Measurements from ENCODE around the gene BTBD9. TPM values are rescaled to one million over a fixed set of nuclear protein-coding genes. Genes with fewer than 3 reads are reported as not detected.

Gene BTBD9
- total RNA-seq, 2 experiments from 2014 or later = 19.1 to 19.8 TPM

DNA sequence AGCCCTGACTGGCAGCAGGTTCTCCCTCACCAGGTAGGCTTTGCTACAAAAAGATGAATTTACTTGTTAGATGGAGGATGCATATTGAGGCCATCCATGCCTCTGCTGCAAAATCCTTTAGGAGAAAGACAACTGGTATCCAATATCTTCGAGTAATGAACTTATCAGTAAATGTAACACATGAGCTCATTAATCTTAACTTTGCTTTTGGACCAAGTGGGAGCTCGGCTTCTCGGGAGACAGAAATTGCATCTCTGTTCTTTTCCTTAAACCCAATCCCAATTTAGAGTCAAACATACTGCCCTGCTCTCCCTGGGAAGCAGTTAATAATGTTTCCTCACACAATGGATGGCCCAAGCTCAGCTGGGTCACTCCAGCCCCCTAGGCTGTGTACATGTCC lies 489.7 kb downstream of the BTBD9 start:
- ATAC-seq (ENCODE audit: low read depth) (no peak), DNase-seq (no peak)
- no peaks in the 10 kb centered on the region for H3K27me3 Mint-ChIP-seq
- POLR2A ChIA-PET = no interaction called here
- H3K36me3 Mint-ChIP-seq = peaks cover 3% of the 10 kb centered on the region
- H3K27ac Mint-ChIP-seq = no peak overlapping the region
- H3K4me1 Mint-ChIP-seq = peaks cover 9% of the 10 kb centered on the region
- no peak overlapping the region for H3K4me3 Mint-ChIP-seq
- no peaks in the 10 kb centered on the region for H3K9me3 Mint-ChIP-seq

DNA sequence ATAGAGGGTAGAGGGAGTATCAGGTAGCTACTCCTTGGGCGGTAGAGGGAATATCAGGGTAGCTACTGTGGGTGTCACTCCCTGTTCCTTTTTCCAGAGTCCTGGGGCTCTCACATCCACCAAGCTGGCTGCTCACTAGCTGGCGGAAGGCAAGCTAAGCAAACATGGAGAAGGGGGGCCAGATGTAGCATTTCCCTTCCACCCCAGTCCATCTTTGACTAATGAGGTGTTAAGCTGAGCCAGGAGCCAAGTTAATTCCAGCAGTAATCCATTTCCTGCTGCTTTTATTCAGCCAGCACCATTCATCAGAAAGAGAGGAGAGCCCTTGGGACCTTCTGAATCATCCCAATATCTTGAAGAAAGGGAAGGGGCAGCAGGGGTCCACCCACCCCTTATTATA lies 490.2 kb downstream of the BTBD9 start:
- Mint-ChIP-seq H3K4me1 (peaks cover 9% of the 10 kb centered on the region), H3K27ac (no peak overlapping the region), H3K27me3 (no peaks in the 10 kb centered on the region), H3K4me3 (no peak overlapping the region), H3K36me3 (peaks cover 3% of the 10 kb centered on the region), H3K9me3 (no peaks in the 10 kb centered on the region)
- ATAC-seq (ENCODE audit: low read depth) = no peak
- no peak for DNase-seq
- POLR2A ChIA-PET = no interaction called here

DNA sequence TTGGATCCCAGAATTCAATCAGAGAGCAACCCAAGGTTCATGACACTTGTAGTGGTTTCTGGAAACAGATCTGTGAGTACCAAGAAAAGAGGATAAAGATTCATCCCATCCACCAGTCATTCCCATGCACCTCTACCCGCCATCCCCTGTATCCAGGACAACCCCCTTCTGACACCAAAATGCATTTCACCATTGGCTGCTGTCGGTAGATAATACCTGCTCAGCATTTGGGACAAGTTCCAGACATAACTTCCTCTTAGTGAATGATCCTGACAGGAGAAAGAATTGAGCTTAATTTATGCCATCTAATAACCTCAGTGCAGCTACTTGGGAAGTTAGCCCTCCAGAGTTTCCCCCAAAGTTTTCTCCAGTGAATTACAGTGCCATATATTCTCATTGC lies 491.1 kb downstream of the BTBD9 start:
- no peak for DNase-seq

DNA sequence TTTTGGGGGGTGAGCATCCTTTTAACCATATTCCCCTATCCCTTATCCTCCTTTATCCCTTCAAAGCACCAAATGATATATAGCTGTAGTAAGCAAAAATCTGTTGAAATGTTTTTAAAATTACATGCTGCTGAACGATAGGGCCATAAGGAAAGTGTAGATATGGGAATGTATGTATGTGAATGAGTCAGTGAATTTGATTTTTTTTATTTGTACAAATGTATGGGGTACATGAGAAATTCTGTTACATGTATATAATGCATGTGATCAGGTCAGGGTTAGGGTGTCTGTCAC lies 493.0 kb downstream of the BTBD9 start:
- H3K27me3 Mint-ChIP-seq = no peaks in the 10 kb centered on the region
- H3K36me3 Mint-ChIP-seq = peaks cover 3% of the 10 kb centered on the region
- DNase-seq (no peak), ATAC-seq (ENCODE audit: low read depth) (no peak)
- no peaks in the 10 kb centered on the region for H3K9me3 Mint-ChIP-seq
- POLR2A ChIA-PET = no interaction called here
- no peak overlapping the region for H3K4me3 Mint-ChIP-seq
- H3K27ac Mint-ChIP-seq = no peak overlapping the region
- H3K4me1 Mint-ChIP-seq = peaks cover 9% of the 10 kb centered on the region

More for the DNA sequence above, 491.1 kb downstream of the BTBD9 start:
- no peaks in the 10 kb centered on the region for H3K27me3 Mint-ChIP-seq
- peaks cover 9% of the 10 kb centered on the region for H3K4me1 Mint-ChIP-seq
- peaks cover 3% of the 10 kb centered on the region for H3K36me3 Mint-ChIP-seq
- no peak overlapping the region for H3K27ac Mint-ChIP-seq
- H3K4me3 Mint-ChIP-seq = no peak overlapping the region
- POLR2A ChIA-PET = no interaction called here
- no peaks in the 10 kb centered on the region for H3K9me3 Mint-ChIP-seq
- no peak for ATAC-seq (ENCODE audit: low read depth)

DNA sequence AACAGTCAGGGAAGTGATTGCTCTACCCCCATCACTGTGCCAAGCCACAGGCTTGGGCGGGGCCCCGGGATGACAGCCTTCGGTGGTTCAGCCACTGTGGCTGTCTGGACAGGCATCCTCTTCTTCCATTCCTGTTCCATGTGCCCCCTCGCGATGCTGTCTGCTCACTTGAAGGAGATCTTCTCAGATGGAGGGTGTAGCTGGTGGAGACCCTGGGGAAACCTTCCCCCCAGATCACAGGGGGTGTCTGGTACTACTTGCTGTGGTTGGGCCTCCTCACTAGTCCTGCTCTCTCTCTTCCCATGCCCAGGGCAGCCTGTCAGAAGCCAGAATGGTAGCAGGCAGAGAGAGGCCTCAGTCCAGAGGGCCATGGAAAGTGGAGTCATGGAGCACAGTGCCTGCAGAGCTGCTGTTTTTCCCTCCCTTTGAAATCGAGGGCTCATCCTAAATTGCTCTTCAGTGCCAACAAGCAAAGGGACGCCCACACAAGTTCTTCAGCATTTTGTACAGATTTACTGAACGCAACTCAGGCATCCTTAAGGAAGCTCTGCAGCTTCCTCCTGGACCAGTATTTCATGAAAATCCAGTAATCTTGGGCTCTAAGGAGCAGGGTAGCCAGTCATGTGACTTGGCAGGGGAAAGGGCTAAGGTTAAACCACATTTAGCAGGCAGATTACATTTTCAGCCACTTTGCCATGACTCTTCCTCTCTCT lies 493.6 kb downstream of the BTBD9 start:
- POLR2A ChIA-PET = no interaction called here
- Mint-ChIP-seq H3K4me1 (peaks cover 9% of the 10 kb centered on the region), H3K9me3 (no peaks in the 10 kb centered on the region), H3K27me3 (no peaks in the 10 kb centered on the region), H3K27ac (no peak overlapping the region), H3K36me3 (peaks cover 3% of the 10 kb centered on the region), H3K4me3 (no peak overlapping the region)
- no peak for DNase-seq
- ATAC-seq (ENCODE audit: low read depth) = no peak

DNA sequence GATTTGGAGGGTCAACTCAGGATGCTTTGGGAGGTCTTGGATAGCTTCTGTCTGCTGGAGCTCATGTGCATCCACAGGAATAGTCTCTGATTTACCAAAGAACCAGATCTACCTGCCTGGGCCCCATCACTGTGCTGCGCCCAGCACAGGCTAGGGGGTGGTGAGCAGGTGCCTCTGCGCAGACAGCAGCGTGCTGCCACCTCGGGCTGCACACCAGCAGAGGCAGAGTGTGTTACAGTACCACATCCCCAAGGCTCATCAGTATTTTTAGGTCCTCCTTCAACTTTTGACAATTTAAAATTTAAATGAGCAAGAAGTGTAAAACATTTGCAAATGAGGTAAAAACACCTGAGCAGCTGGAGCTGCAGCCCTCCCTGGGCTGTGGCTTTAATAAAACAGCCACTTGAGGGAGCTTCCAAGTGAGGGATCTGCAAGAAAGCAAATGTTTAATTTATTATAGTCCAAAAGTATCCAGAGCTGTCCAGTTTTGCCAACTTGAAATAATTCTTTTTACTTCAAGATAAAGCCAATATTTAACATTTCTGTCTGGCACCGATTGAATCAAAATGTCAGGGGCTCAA lies 495.3 kb downstream of the BTBD9 start:
- ATAC-seq (ENCODE audit: low read depth) (no peak), DNase-seq (no peak)
- POLR2A ChIA-PET = no interaction called here
- Mint-ChIP-seq H3K36me3 (peaks cover 4% of the 10 kb centered on the region), H3K4me1 (peaks cover 9% of the 10 kb centered on the region), H3K27me3 (no peaks in the 10 kb centered on the region), H3K27ac (no peak overlapping the region), H3K9me3 (no peaks in the 10 kb centered on the region), H3K4me3 (no peak overlapping the region)

DNA sequence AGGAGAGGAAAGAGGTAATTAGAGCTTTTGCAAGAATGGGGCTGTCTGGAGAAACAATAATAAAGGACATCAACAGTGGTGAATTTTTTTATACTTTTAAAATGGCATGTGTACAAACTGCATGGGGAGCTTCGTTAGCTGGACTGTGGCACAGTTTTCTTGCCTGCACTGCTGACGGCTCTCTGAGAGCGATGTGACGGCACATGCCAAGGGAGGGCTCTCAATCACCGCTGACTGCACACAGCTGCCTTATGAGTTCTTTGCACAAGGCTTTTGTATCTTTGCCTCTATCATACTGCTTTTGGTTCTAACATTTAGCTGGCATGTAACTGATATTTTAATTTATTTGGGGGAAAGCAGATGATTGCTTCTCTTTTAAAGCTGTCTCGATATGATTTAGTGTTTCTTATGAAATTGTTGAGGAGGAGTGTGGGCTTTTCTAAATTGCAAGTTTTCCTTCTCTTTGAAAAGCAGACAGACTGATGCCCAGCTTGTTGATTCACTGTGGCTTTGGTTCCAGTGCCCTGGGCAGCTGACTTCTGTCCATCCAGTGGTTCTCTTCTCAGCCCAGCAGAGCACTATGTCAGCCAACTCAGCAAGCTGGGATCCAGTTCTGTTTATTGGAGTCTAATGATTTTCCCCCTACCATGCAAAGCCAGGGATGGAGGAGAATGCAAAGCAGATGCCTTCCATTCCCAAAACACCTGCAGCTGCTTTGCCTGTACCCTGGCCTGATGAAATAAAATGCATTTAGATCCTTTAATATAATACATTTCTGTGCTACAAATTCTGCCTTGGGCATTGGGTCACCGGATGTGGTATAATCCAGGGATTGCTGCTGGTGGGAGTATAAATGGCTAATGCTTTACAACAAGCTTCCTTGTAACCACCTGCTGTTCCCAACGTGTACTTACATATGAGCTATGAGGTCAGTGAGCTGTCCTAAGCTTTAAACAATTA lies 496.3 kb downstream of the BTBD9 start:
- ATAC-seq (ENCODE audit: low read depth) = no peak
- Mint-ChIP-seq H3K4me1 (peaks cover 11% of the 10 kb centered on the region), H3K9me3 (no peaks in the 10 kb centered on the region), H3K36me3 (peaks cover 2% of the 10 kb centered on the region), H3K4me3 (no peak overlapping the region), H3K27me3 (no peaks in the 10 kb centered on the region), H3K27ac (no peak overlapping the region)
- POLR2A ChIA-PET = no interaction called here
- no peak for DNase-seq

DNA sequence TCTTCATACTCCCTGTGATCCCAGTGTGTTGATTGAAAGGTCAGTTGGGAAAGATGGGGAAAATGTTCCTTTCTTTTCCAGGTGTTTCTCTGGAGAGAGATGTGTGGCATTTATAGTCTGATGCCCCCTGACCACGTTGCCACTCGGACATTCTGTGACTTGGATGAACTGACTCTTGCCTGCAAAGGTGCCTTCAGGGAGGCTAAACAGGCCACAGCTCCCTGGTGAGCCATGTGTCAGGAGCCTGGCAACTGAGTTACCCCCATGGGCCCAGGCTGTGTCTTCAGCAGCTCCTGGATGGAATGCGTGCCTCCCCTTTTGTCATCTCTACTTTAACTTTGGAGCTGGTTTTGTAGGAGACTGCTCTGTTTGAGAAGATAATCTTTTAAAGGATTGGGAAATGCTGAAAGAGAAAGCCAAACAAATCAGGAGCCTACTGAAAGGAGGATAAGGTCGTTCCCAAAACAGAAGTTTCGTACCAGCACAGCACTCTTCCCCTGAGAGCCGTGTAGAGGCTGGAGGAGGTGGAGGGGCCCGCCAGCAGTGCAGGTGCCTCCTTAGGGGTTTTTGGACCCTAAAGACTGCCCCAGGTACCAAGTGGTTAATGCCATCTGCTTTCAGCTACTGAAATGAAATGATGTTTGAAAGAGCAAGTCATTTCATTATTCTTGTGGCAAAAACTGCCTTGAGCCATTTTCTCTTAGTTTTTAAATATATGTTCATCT lies 497.4 kb downstream of the BTBD9 start:
- Mint-ChIP-seq H3K4me3 (no peak overlapping the region), H3K36me3 (peaks cover 2% of the 10 kb centered on the region), H3K4me1 (peaks cover 7% of the 10 kb centered on the region), H3K27me3 (no peaks in the 10 kb centered on the region), H3K9me3 (no peaks in the 10 kb centered on the region), H3K27ac (no peak overlapping the region)
- POLR2A ChIA-PET = no interaction called here
- no peak for ATAC-seq (ENCODE audit: low read depth)
- no peak for DNase-seq

DNA sequence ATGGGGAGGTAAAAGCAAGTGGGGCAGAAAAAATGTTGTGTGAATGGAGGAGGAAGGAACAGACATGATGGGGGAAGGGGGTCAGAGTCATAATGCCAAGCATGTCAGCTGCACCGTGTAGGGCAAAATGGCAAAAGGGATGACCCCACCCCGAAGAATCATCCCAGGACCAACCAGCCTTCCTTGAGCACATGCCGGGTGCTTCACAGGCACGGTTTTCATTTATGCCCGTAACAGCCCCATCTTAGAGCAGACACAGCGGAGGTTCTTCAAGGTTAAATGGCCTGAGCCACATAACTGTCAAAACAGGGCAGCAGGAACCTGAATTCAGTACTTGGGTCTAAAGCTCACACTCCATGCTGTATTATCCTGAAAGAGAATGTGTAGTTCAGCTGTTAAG lies 498.0 kb downstream of the BTBD9 start:
- peaks cover 2% of the 10 kb centered on the region for H3K36me3 Mint-ChIP-seq
- H3K27me3 Mint-ChIP-seq = no peaks in the 10 kb centered on the region
- no peak overlapping the region for H3K27ac Mint-ChIP-seq
- DNase-seq (no peak), ATAC-seq (ENCODE audit: low read depth) (no peak)
- peaks cover 7% of the 10 kb centered on the region for H3K4me1 Mint-ChIP-seq
- POLR2A ChIA-PET = no interaction called here
- H3K9me3 Mint-ChIP-seq = no peaks in the 10 kb centered on the region
- H3K4me3 Mint-ChIP-seq = no peak overlapping the region

DNA sequence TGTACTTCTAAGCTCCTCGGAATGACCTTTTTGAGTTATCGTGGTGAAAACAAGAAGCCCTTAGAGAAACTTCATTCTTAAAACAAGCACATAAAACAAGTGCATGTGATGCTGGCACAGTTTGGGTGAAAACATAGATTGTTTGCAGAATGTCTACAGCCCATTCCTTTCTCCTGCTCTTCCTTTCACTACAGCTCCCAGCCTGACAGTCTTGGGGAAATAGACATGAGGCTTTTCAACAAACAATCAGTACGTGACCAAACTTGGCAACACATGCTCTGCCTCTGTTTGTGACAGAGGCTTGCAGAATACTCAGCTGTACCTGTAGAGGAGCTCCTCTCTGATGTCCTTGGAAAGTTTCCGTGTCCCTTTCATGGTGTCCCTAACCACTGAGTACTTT lies 498.6 kb downstream of the BTBD9 start:
- peaks cover 7% of the 10 kb centered on the region for H3K4me1 Mint-ChIP-seq
- H3K9me3 Mint-ChIP-seq = no peaks in the 10 kb centered on the region
- peaks cover 2% of the 10 kb centered on the region for H3K36me3 Mint-ChIP-seq
- DNase-seq = no peak
- H3K27me3 Mint-ChIP-seq = no peaks in the 10 kb centered on the region
- POLR2A ChIA-PET = no interaction called here
- ATAC-seq (ENCODE audit: low read depth) = no peak
- no peak overlapping the region for H3K27ac Mint-ChIP-seq
- no peak overlapping the region for H3K4me3 Mint-ChIP-seq

DNA sequence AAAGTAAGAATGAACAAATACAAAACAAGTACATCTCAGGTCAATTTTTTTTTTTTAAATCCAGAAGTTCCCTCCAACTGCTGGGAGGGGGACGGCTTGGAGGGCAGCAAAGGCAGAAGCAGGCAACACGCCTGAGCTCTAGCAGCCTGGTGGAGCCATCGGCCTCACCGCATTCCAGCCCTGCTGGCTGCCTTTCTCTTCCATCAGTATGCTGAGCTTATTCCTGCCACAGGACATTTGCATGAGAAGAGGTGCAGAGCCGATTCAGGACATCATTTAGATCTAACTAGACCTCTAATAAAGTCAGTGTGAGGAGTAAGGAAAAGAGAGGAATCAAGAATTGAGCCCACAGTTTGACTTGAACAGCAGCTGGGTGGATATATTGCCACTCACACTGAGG lies 501.4 kb downstream of the BTBD9 start:
- no peaks in the 10 kb centered on the region for H3K9me3 Mint-ChIP-seq
- no peaks in the 10 kb centered on the region for H3K27me3 Mint-ChIP-seq
- H3K27ac Mint-ChIP-seq = no peak overlapping the region
- no peak for ATAC-seq (ENCODE audit: low read depth)
- H3K4me3 Mint-ChIP-seq = no peak overlapping the region
- H3K36me3 Mint-ChIP-seq = peaks cover 7% of the 10 kb centered on the region
- POLR2A ChIA-PET = no interaction called here
- no peak for DNase-seq
- peaks cover 5% of the 10 kb centered on the region for H3K4me1 Mint-ChIP-seq

DNA sequence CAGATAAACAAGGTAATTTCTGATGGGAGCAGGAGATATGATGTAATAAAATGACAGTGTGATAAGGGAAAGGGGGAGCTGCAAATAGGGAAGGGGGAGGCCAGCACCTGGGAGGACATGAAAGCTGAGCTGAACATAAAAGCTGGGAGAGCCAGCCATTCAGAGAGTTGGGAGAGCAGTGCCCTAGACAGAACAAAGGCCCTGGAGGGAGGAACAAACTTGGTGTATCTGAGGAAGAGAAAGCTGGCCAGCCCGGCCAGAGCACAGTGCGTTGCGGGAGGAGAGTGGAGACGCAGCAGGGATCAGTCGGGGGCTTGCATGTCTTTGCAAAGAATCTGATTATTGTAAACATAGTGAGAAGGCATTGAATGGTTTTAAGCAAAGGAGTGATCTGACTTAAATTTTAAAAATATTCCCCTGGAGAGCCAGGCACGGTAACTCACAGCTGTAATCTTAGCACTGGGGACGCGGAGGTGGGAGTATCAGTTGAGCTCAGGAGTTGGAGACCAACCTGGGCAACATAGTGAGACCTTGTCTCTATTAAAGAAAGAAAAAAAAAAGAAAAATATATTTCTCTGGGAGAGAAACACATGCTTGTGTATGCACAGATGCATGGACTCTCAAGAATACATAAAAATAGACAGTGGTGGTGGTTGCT lies 502.0 kb downstream of the BTBD9 start:
- ATAC-seq (ENCODE audit: low read depth) (no peak), DNase-seq (no peak)
- peaks cover 7% of the 10 kb centered on the region for H3K36me3 Mint-ChIP-seq
- H3K27me3 Mint-ChIP-seq = no peaks in the 10 kb centered on the region
- H3K9me3 Mint-ChIP-seq = no peaks in the 10 kb centered on the region
- peaks cover 7% of the 10 kb centered on the region for H3K4me1 Mint-ChIP-seq
- POLR2A ChIA-PET = no interaction called here
- H3K27ac Mint-ChIP-seq = no peak overlapping the region
- no peak overlapping the region for H3K4me3 Mint-ChIP-seq

DNA sequence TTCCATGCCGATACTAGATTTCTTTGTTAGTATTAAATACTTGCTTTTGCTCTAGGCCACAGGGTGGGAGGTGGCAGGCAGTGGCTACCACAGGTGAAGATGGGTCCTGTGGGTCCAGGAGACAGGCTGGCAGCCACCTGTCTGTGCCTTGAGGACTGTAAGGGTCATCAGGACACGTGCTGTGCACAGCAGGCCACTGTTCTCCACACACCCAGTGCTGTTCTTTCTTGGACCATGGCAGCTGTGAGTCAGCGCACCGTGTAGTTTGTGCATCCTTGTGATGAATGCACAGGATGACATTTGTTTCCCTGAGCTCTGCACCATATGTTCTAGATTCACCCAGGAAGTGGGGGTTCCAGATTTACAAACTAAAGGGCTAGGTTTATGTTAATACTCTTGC lies 503.2 kb downstream of the BTBD9 start:
- no peak for DNase-seq
- H3K4me3 Mint-ChIP-seq = no peak overlapping the region
- H3K36me3 Mint-ChIP-seq = peaks cover 7% of the 10 kb centered on the region
- no peak overlapping the region for H3K27ac Mint-ChIP-seq
- no peaks in the 10 kb centered on the region for H3K9me3 Mint-ChIP-seq
- POLR2A ChIA-PET = no interaction called here
- H3K27me3 Mint-ChIP-seq = no peaks in the 10 kb centered on the region
- ATAC-seq (ENCODE audit: low read depth) = no peak
- peaks cover 11% of the 10 kb centered on the region for H3K4me1 Mint-ChIP-seq

Data from activated naive CD8-positive, alpha-beta T cell treated with anti-CD3 and anti-CD28 coated beads, Interleukin-2, amount 10 ng/mL, durations not matched to agents 7 days and 5 days (primary cell).